Transverse colon (tissue), 3 donors: ENCODE data around the gene ANKRD18A.

Experiments used
- CTCF ChIP-seq, 5 experiments: fragments of 200-600 bp in 3 of 5; fragments of 450-650 bp in 2 of 5; sonication (generic) in 3 of 5; IDR thresholded peaks; 1 replicate in 2 of 5; 2 replicates in 3 of 5; pipeline ENCODE4 v1.5.1; 2016 to 2017; ENCODE audit warnings: antibody characterized with exemption in 5 of 5, inconsistent platforms in 3 of 5, mild to moderate bottlenecking in 2 of 5, moderate library complexity in 1 of 5
- POLR2A ChIP-seq: fragments of 450-650 bp; IDR thresholded peaks from one replicate; pipeline ENCODE4 v1.6.1; 2016; ENCODE audit warnings: antibody characterized with exemption, mild to moderate bottlenecking, moderate library complexity

DNA sequence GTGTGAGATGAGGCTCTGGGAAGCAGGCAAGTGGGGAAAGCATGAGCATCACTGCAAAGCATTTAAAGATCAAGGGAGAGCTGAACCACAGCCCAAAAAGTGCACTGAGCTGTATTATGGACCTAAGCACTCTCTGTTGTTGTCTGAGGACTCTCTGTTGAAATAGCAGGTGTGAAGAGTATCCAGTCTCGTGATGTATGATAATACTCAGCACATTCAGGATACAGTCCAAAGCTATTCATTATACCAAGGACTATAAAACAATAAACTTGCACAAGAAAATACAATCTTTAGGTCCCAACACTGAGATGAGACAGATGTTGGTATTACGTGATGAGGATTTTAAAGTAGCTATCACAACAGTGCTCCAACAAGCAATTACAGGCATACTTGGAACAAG lies 98.6 kb downstream of the ANKRD18A start:
- TF ChIP-seq POLR2A, result no peak
- no peak for TF ChIP-seq CTCF (IDR thresholded peaks at IDR 0.05)
